Measurements from ENCODE around the gene ST6GALNAC6. TPM values are rescaled to one million over a fixed set of nuclear protein-coding genes. Genes with fewer than 3 reads are reported as not detected.

Gene ST6GALNAC6
- total and polyA plus RNA-seq, 2 of the 8 experiments (the other 6 are each of a cell fraction or from before 2014, with no cell fraction given): 43.7 to 64.4 TPM

GRCh38 chr9:127847178-127847510, 52.3 kb downstream of the ST6GALNAC6 start:
- DNase-seq (ENCODE audit: low read depth in 1 of 2, low spot score in 2 of 2): no peak
- Histone ChIP-seq H4K91ac (replicated peaks; ENCODE audit: insufficient read length, low read length) (no peak overlapping the region), H3K79me2 (ENCODE audit: control insufficient read depth in 1 of 2, insufficient read depth in 2 of 2, low read length in 2 of 2) (no peaks in the 10 kb centered on the region), H3K23ac (ENCODE audit: insufficient read length) (no peak overlapping the region), H3K23me2 (ENCODE audit: low read depth, low read length) (no peaks in the 10 kb centered on the region), H2BK20ac (ENCODE audit: low read length) (no peak overlapping the region), H3K9ac (replicated peaks in 1 of 4; ENCODE audit: extremely low read depth in 1 of 4, low read depth in 3 of 4, low read length in 3 of 4) (no peak overlapping the region), H3K4me2 (ENCODE audit: insufficient read depth in 1 of 2, low read depth in 2 of 2, low read length in 2 of 2) (no peak overlapping the region), H2BK15ac (ENCODE audit: low read length) (no peak overlapping the region), H2AFZ (ENCODE audit: low read length) (no peak overlapping the region), H3K14ac (ENCODE audit: insufficient read length) (no peak overlapping the region), H3K4me3 (ENCODE audit: extremely low read depth in 1 of 4, insufficient read depth in 2 of 4, low read depth in 3 of 4, low read length in 4 of 4) (no peak overlapping the region), H2BK12ac (ENCODE audit: low read depth, low read length) (no peak overlapping the region), H3K4me1 (replicated peaks in 1 of 4; ENCODE audit: control insufficient read depth in 3 of 4, insufficient read depth in 4 of 4, low read length in 3 of 4) (peaks cover 0 to 8% (median 5%) of the 10 kb centered on the region in 4 experiments; a peak in 6 of 7 replicates), H3K79me1 (ENCODE audit: low read depth, low read length) (no peaks in the 10 kb centered on the region), H2AK5ac (ENCODE audit: low read depth, low read length) (no peak overlapping the region), H2BK5ac (ENCODE audit: low read depth, low read length) (no peak overlapping the region), H2BK120ac (replicated peaks; ENCODE audit: low read depth, low read length) (no peak overlapping the region), H3K27me3 (replicated peaks in 1 of 4; ENCODE audit: control insufficient read depth in 3 of 4, extremely low read depth in 1 of 4, insufficient read depth in 3 of 4, low read length in 3 of 4) (no peaks in the 10 kb centered on the region; a peak in 1 of 7 replicates), H3K27ac (ENCODE audit: low read depth, low read length) (no peak overlapping the region), H3K18ac (ENCODE audit: extremely low read depth, low read length) (no peak overlapping the region), H3K36me3 (ENCODE audit: control insufficient read depth in 2 of 4, insufficient read depth in 4 of 4, low read length in 3 of 4) (no peaks in the 10 kb centered on the region), H4K20me1 (replicated peaks in 1 of 2; ENCODE audit: control insufficient read depth in 1 of 2, insufficient read depth in 2 of 2, low read length in 2 of 2) (no peaks in the 10 kb centered on the region), H3K56ac (replicated peaks; ENCODE audit: insufficient read length, low read depth, low read length) (no peak overlapping the region), H4K5ac (ENCODE audit: insufficient read length, low read depth, low read length) (no peak overlapping the region), H3K4ac (replicated peaks; ENCODE audit: insufficient read length, low read depth, low read length) (no peak overlapping the region), H3K9me3 (ENCODE audit: insufficient read depth in 2 of 2, low read depth in 1 of 2, low read length in 1 of 2) (no peaks in the 10 kb centered on the region), H4K8ac (ENCODE audit: extremely low read depth, insufficient read depth, low read length) (no peak overlapping the region)
- POLR2A ChIA-PET (ENCODE audit: partially characterized antibody): interaction anchor here (1.9 kb wide), 1 partner anchor 39 kb away, joined by 5 read pairs; no protein-coding TSS in a partner anchor
- 97% methylated on average over 6 of the region's 6 CpGs; no CpG with 5 or more reads in 1 of the 2 experiments for WGBS, 2 experiments (ENCODE audit: extremely low coverage in 1 of 2, insufficient coverage in 1 of 2, insufficient read length in 1 of 2, insufficient replicate concordance in 2 of 2, low coverage in 1 of 2, low lambda C conversion rate in 2 of 2, missing lambda C conversion rate in 1 of 2)
- no peak for FAIRE-seq
- CTCF ChIA-PET (ENCODE audit: partially characterized antibody): interaction anchor here (0.9 to 2.0 kb wide), 5 partner anchors 11 to 35 kb away, joined by 3 to 9 read pairs (median 4); no protein-coding TSS in a partner anchor
- no peak for TF ChIP-seq HDAC6 (IDR thresholded peaks at IDR 0.05; ENCODE audit: low read depth, low read length)
- no peak for TF ChIP-seq RFX5 (IDR thresholded peaks at IDR 0.05; ENCODE audit: borderline replicate concordance, low read depth, low read length)
- TF ChIP-seq CBX5 (IDR thresholded peaks at IDR 0.05; ENCODE audit: low read depth, low read length): no peak
- TF ChIP-seq, protein P1, sequence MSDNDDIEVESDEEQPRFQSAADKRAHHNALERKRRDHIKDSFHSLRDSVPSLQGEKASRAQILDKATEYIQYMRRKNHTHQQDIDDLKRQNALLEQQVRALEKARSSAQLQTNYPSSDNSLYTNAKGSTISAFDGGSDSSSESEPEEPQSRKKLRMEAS (IDR thresholded peaks at IDR 0.05): no peak
- TF ChIP-seq KDM5A (IDR thresholded peaks at IDR 0.05; ENCODE audit: low read length): no peak
- TF ChIP-seq SAP30 (IDR thresholded peaks at IDR 0.05; ENCODE audit: insufficient read depth, insufficient replicate concordance, low read length): no peak
- no peak for TF ChIP-seq ZNF274 (IDR thresholded peaks at IDR 0.05; ENCODE audit: borderline replicate concordance, extremely low read depth, low read length)
- TF ChIP-seq, protein P2, sequence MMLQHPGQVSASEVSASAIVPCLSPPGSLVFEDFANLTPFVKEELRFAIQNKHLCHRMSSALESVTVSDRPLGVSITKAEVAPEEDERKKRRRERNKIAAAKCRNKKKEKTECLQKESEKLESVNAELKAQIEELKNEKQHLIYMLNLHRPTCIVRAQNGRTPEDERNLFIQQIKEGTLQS (IDR thresholded peaks at IDR 0.05; ENCODE audit: insufficient read depth, low read depth, low read length): no peak
- TF ChIP-seq CHD2 (IDR thresholded peaks at IDR 0.05; ENCODE audit: low read length): no peak
- TF ChIP-seq RAD21 (IDR thresholded peaks at IDR 0.05 in 1 of 2, conservative IDR thresholded peaks at IDR 0.05 in 1 of 2; ENCODE audit: low read depth in 2 of 2, low read length in 2 of 2): no peak
- TF ChIP-seq SRF (IDR thresholded peaks at IDR 0.05; ENCODE audit: low read depth, low read length): no peak
- no peak for TF ChIP-seq TEAD4 (IDR thresholded peaks at IDR 0.05; ENCODE audit: low read depth, low read length)
- TF ChIP-seq TBP (IDR thresholded peaks at IDR 0.05; ENCODE audit: low read depth, low read length): no peak
- no peak for TF ChIP-seq SIX5 (IDR thresholded peaks at IDR 0.05; ENCODE audit: low read depth, low read length)
